Cardiac muscle cell (in vitro differentiated cells and primary cell): ENCODE measurements around the gene DUSP16. TPM values are rescaled to one million over a fixed set of nuclear protein-coding genes. Genes with fewer than 3 reads are reported as not detected.

Experiments
- DNase-seq, 2 donors: peaks; one replicate each; pipeline versions ENCODE4 v3.0.0 to v3.0.0-alpha.2; 2010 to 2017; ENCODE audit warnings: low read depth in 1 of 2, low spot score in 1 of 2
- H3K27ac ChIP-seq: fragments of 200-600 bp; sonication (generic); 2 replicates; pipeline ENCODE4 v1.5.1; 2016
- H3K27me3 ChIP-seq: fragments of 200-600 bp; sonication (generic); 2 replicates; pipeline ENCODE4 v1.6.0; 2016; ENCODE audit warnings: control low read depth
- H3K36me3 ChIP-seq: fragments of 200-600 bp; sonication (generic); 2 replicates; pipeline ENCODE4 v1.5.1; 2016; ENCODE audit warnings: control low read depth
- H3K4me1 ChIP-seq: fragments of 200-600 bp; sonication (generic); 2 replicates; pipeline ENCODE4 v1.8.1; 2017; ENCODE audit warnings: low read depth, mild to moderate bottlenecking, mixed run types
- H3K4me3 ChIP-seq: fragments of 200-600 bp; sonication (generic); 2 replicates; pipeline ENCODE4 v1.5.1; 2016; ENCODE audit warnings: mild to moderate bottlenecking
- H3K9me3 ChIP-seq: fragments of 200-600 bp; sonication (generic); 2 replicates; pipeline ENCODE4 v1.5.1; 2017; ENCODE audit warnings: low read depth, mild to moderate bottlenecking, control low read depth
- CTCF ChIP-seq: IDR thresholded peaks from 2 replicates; pipeline ENCODE4 v1.5.1; 2012; ENCODE audit warnings: low read depth, mild to moderate bottlenecking, low read length
- polyA plus RNA-seq: library from polyadenylated mRNA; unstranded; fragments of >200 nt; fragmentation: Nextera tagmentation; extraction: Ambion mirVana; gene quantifications from 2 replicates; pipeline ENCODE4 v1.2.1, GENCODE V29; 2016
- total RNA-seq: library from RNA; depleted of rRNA; stranded (reverse); fragments of >200 nt; gene quantifications from 2 replicates; pipeline ENCODE4 v1.2.3, GENCODE V29; 2016

The DUSP16 gene
- total and polyA plus RNA-seq, 2 experiments from 2014 or later = 5.9 to 28.1 TPM

GRCh38 chr12:12521888-12522287 lies 40.8 kb downstream of the DUSP16 start:
- Histone ChIP-seq H3K27me3 (no peaks in the 10 kb centered on the region), H3K4me3 (no peak overlapping the region), H3K4me1 (peaks cover 28% of the 10 kb centered on the region), H3K27ac (peak overlapping the region; percentile 52), H3K36me3 (no peaks in the 10 kb centered on the region), H3K9me3 (no peaks in the 10 kb centered on the region)
- no peak for DNase-seq
- TF ChIP-seq CTCF = no peak

GRCh38 chr12:12521044-12521485 lies 41.6 kb downstream of the DUSP16 start:
- Histone ChIP-seq H3K4me3 (no peak overlapping the region), H3K36me3 (no peaks in the 10 kb centered on the region), H3K9me3 (no peaks in the 10 kb centered on the region), H3K4me1 (peaks cover 21% of the 10 kb centered on the region), H3K27me3 (no peaks in the 10 kb centered on the region), H3K27ac (no peak overlapping the region)
- no peak for TF ChIP-seq CTCF
- no peak for DNase-seq

- no peak for DNase-seq
- no peak overlapping the region for H3K27ac ChIP-seq
- H3K4me1 ChIP-seq = peaks cover 21% of the 10 kb centered on the region
- no peak for TF ChIP-seq CTCF
- no peaks in the 10 kb centered on the region for H3K27me3 ChIP-seq
- no peaks in the 10 kb centered on the region for H3K36me3 ChIP-seq
- no peak overlapping the region for H3K4me3 ChIP-seq
- H3K9me3 ChIP-seq = no peaks in the 10 kb centered on the region
These were observed 42.4 kb downstream of the DUSP16 start for GRCh38 chr12:12520273-12520672.

- H3K4me1 ChIP-seq = peaks cover 21% of the 10 kb centered on the region
- H3K4me3 ChIP-seq = no peak overlapping the region
- H3K27ac ChIP-seq = no peak overlapping the region
- no peak for TF ChIP-seq CTCF
- no peaks in the 10 kb centered on the region for H3K27me3 ChIP-seq
- H3K9me3 ChIP-seq = no peaks in the 10 kb centered on the region
- H3K36me3 ChIP-seq = no peaks in the 10 kb centered on the region
- no peak for DNase-seq
These were observed 43.2 kb downstream of the DUSP16 start for GRCh38 chr12:12519354-12519998.

GRCh38 chr12:12518919-12519318 lies 43.7 kb downstream of the DUSP16 start:
- Histone ChIP-seq H3K4me1 (peaks cover 21% of the 10 kb centered on the region), H3K27ac (peak overlapping the region; percentile 16), H3K9me3 (no peaks in the 10 kb centered on the region), H3K36me3 (no peaks in the 10 kb centered on the region), H3K4me3 (no peak overlapping the region), H3K27me3 (no peaks in the 10 kb centered on the region)
- TF ChIP-seq CTCF = no peak
- DNase-seq = no peak
